GM23248 (cell line): ENCODE results near the gene CAMTA1.

Source experiments
- EZH2 ChIP-seq: fragments of 200-600 bp; sonication (generic); IDR thresholded peaks from 2 replicates; pipeline ENCODE4 v1.6.1; 2018; ENCODE audit warnings: antibody characterized with exemption, mild to moderate bottlenecking; ENCODE audit not compliant: insufficient read depth, poor library complexity, severe bottlenecking
- EZH2phosphoT487 ChIP-seq: fragments of 200-600 bp; sonication (generic); IDR thresholded peaks from 2 replicates; pipeline ENCODE4 v1.6.1; 2018; ENCODE audit warnings: antibody characterized with exemption, moderate library complexity, mild to moderate bottlenecking, low read depth; ENCODE audit not compliant: insufficient read depth

DNA sequence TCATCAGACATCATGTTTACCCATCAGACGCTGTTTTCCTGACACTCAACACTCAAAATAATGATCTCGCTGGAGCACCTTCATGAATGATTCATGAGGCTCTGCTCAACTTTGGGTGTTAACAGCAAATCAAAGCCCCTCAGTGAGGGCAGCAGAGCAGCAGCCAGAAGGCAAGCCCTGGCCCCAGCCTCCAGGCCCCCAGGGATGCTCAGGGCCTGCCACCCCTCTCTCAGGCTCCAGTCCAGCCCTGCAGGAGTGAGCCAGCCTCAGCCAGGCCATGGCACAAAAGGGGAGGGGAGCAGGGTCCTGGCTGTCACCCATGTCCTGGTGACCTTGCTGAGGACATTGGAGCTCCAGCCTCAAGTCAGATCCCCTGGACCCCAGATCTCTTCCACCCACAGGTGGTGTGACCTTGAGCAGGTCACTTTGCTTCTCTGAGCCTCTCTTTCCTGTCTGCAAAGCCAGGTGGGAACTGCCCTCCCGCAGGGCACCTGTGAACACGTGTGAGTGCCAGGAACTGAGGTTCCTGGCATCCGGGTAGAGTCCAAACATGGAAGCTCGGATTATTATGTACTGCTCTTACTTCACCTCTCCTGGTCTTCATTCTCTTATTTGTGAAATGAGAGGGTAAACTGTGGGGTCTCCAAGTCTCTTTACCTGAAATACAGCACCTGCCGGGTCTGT lies 824.2 kb downstream of the CAMTA1 start:
- no peak for TF ChIP-seq EZH2
- TF ChIP-seq EZH2phosphoT487, result no peak
